Choroid plexus epithelial cell (primary cell): Measurements from ENCODE around the gene TCTN2.

ENCODE experiments used
- DNase-seq: peaks from one replicate; pipeline ENCODE4 v3.0.0-alpha.2; 2010; ENCODE audit warnings: low read depth
- H3K4me3 ChIP-seq: 2 replicates; pipeline ENCODE4 v1.5.1; 2011; ENCODE audit warnings: low read depth, mild to moderate bottlenecking, control low read depth, low read length, moderate library complexity
- CTCF ChIP-seq: conservative IDR thresholded peaks from 2 replicates; pipeline ENCODE4 v1.5.1; 2011; ENCODE audit warnings: low read depth, mild to moderate bottlenecking, control low read depth, inconsistent platforms, low read length, moderate library complexity

The TCTN2 gene

GRCh38 chr12:123667771-123668170 is 3.1 kb upstream of the TCTN2 start:
- DNase-seq, result no peak
- TF ChIP-seq CTCF, result no peak
- no peak overlapping the region for H3K4me3 ChIP-seq

GRCh38 chr12:123671876-123672275 is 963 bp downstream of the TCTN2 start:
- no peak for TF ChIP-seq CTCF
- H3K4me3 ChIP-seq, result peak overlapping the region; percentile 73
- DNase-seq, result peak; percentile 52

- H3K4me3 ChIP-seq, result no peak overlapping the region
- DNase-seq, result no peak
- TF ChIP-seq CTCF, result no peak
These were observed 4.5 kb downstream of the TCTN2 start for GRCh38 chr12:123675436-123675835.

GRCh38 chr12:123676616-123677320 is 5.9 kb downstream of the TCTN2 start:
- no peak overlapping the region for H3K4me3 ChIP-seq
- DNase-seq, result no peak
- no peak for TF ChIP-seq CTCF

- no peak for DNase-seq
- TF ChIP-seq CTCF, result no peak
- no peak overlapping the region for H3K4me3 ChIP-seq
These were observed 8.1 kb downstream of the TCTN2 start for GRCh38 chr12:123678981-123679380.

GRCh38 chr12:123681605-123682004 is 10.7 kb downstream of the TCTN2 start:
- no peak for TF ChIP-seq CTCF
- H3K4me3 ChIP-seq, result no peak overlapping the region
- no peak for DNase-seq

GRCh38 chr12:123683964-123684363 is 13.1 kb downstream of the TCTN2 start:
- no peak overlapping the region for H3K4me3 ChIP-seq
- no peak for TF ChIP-seq CTCF
- DNase-seq, result no peak
